ENCODE data around the gene KLHDC7B.

DNA sequence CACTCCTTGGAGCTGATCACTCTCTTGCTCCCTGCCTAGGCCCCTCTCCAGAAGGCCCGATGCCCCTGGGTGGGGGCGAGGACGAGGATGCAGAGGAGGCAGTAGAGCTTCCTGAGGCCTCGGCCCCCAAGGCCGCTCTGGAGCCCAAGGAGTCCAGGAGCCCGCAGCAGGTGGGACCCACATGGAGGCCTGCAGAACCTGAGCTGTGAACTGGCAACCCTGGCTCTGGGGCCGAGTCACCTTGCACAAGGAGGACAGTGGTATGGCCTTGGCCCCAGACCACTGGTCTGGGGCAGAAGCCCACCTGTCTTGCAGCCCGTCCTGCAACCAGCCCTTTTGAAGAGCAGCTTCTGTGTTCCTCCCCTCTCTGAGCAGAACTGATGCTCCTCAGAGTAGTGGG lies 26.5 kb upstream of the KLHDC7B start:
- TF ChIP-seq, protein P1, sequence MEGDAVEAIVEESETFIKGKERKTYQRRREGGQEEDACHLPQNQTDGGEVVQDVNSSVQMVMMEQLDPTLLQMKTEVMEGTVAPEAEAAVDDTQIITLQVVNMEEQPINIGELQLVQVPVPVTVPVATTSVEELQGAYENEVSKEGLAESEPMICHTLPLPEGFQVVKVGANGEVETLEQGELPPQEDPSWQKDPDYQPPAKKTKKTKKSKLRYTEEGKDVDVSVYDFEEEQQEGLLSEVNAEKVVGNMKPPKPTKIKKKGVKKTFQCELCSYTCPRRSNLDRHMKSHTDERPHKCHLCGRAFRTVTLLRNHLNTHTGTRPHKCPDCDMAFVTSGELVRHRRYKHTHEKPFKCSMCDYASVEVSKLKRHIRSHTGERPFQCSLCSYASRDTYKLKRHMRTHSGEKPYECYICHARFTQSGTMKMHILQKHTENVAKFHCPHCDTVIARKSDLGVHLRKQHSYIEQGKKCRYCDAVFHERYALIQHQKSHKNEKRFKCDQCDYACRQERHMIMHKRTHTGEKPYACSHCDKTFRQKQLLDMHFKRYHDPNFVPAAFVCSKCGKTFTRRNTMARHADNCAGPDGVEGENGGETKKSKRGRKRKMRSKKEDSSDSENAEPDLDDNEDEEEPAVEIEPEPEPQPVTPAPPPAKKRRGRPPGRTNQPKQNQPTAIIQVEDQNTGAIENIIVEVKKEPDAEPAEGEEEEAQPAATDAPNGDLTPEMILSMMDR (IDR thresholded peaks at IDR 0.05; ENCODE audit: insufficient read depth, low read depth, low read length) = no peak
- TF ChIP-seq EZH2 (IDR thresholded peaks at IDR 0.05; ENCODE audit: insufficient read depth, low read length) = no peak

Measured in astrocyte (in vitro differentiated cells and primary cell).